Lung (tissue), 12 donors: Measurements from ENCODE around the gene PFKM. TPM values are rescaled to one million over a fixed set of nuclear protein-coding genes. Genes with fewer than 3 reads are reported as not detected.

ENCODE experiments used
- ATAC-seq: fragments of 200-7000 bp; cut with Tn5 transposase; one replicate; pipeline ENCODE4 v1.9.1; 2020; ENCODE audit warnings: moderate number of reproducible peaks; ENCODE audit not compliant: insufficient read depth, low FRiP score
- DNase-seq, 3 donors: peaks; one replicate each; pipeline ENCODE4 v3.0.0-alpha.2; 2013 to 2017
- H3K27ac ChIP-seq, 2 donors: one replicate each; pipeline ENCODE4 v1.5.1; 2013; ENCODE audit warnings: mild to moderate bottlenecking in 2 of 2, moderate library complexity in 2 of 2, control low read depth in 1 of 2, inconsistent platforms in 1 of 2, low read depth in 1 of 2, low read length in 1 of 2
- H3K27me3 ChIP-seq, 3 donors: one replicate each; pipeline ENCODE4 v1.5.1; 2013; ENCODE audit warnings: low read length in 2 of 3; ENCODE audit not compliant: control insufficient read depth in 3 of 3, insufficient read depth in 3 of 3
- H3K36me3 ChIP-seq, 4 donors: one replicate each; pipeline ENCODE4 v1.5.1; 2013; ENCODE audit warnings: low read length in 4 of 4, mild to moderate bottlenecking in 1 of 4, moderate library complexity in 1 of 4; ENCODE audit not compliant: control insufficient read depth in 4 of 4, insufficient read depth in 4 of 4
- H3K4me1 ChIP-seq, 5 donors: one replicate each; pipeline ENCODE4 v1.5.1; 2013; ENCODE audit warnings: low read length in 5 of 5, mild to moderate bottlenecking in 2 of 5, moderate library complexity in 1 of 5; ENCODE audit not compliant: control insufficient read depth in 5 of 5, insufficient read depth in 5 of 5
- H3K4me3 ChIP-seq: one replicate; pipeline ENCODE4 v1.5.1; 2013; ENCODE audit warnings: mild to moderate bottlenecking, control low read depth, moderate library complexity
- H3K9ac ChIP-seq, 2 donors: one replicate each; pipeline ENCODE4 v1.5.1; 2013; ENCODE audit warnings: low read length in 2 of 2, control low read depth in 1 of 2; ENCODE audit not compliant: insufficient read depth in 1 of 2
- H3K9me3 ChIP-seq, 4 donors: one replicate each; pipeline ENCODE4 v1.5.1; 2013; ENCODE audit warnings: low read length in 3 of 4, mild to moderate bottlenecking in 1 of 4, moderate library complexity in 1 of 4; ENCODE audit not compliant: control insufficient read depth in 4 of 4, insufficient read depth in 3 of 4
- CTCF ChIP-seq: IDR thresholded peaks from 2 replicates; pipeline ENCODE4 v1.5.1; 2012; ENCODE audit warnings: mild to moderate bottlenecking; ENCODE audit errors: control extremely low read depth, extremely low read depth
- WGBS, 2 donors: extraction: QIAGEN DNeasy Blood & Tissue Kit; methylation state at CpG; one replicate each; pipeline ENCODE4 v1.1.7; 2013; 5-methylcytosine and 5-hydroxymethylcytosine counted together
- polyA plus RNA-seq, 2 donors: library from polyadenylated mRNA; stranded (reverse); fragments of 200-250 nt; gene quantifications; one replicate each; pipeline ENCODE4 v1.2.1, GENCODE V29; 2013
- total RNA-seq, 2 donors: library from RNA; depleted of rRNA in 1 of 2; stranded (reverse); fragments of >200 nt in 1 of 2; gene quantifications; one replicate each; pipeline ENCODE4 v1.2.1, GENCODE V29; 2014 to 2021
- donor health status: control.
- donor health status: control.
- donor health status: Bipolar disorder and iron deficiency.
- donor health status: healthy.
- donor health status: DM: yes; HTN: yes; CAD: no.

Gene PFKM
- total and polyA plus RNA-seq, 4 donors: 14.0 to 48.9 (median 30.4) TPM

GRCh38 chr12:48184549-48184922 lies 65.4 kb downstream of the PFKM start:
- WGBS, 2 donors: 10 to 13% methylated on average over 20 of the region's 20 CpGs
- no peak for TF ChIP-seq CTCF
- Histone ChIP-seq H3K36me3 (no peaks in the 10 kb centered on the region), H3K27ac (no peak overlapping the region), H3K9ac (no peak overlapping the region), H3K4me1 (peaks cover 0 to 10% (median 5%) of the 10 kb centered on the region in 5 donors), H3K27me3 (peaks cover 0 to 67% (median 55%) of the 10 kb centered on the region in 3 donors), H3K4me3 (no peak overlapping the region), H3K9me3 (no peaks in the 10 kb centered on the region)
- DNase-seq (peak in 2 of 3 donors; percentile 14 to 24), ATAC-seq (no peak)

GRCh38 chr12:48185181-48185919 lies 66.2 kb downstream of the PFKM start:
- peak; percentile 27 to 32 (median 31) for DNase-seq
- peaks cover 0 to 10% (median 5%) of the 10 kb centered on the region in 5 donors for H3K4me1 ChIP-seq
- no peak overlapping the region for H3K9ac ChIP-seq
- no peaks in the 10 kb centered on the region for H3K36me3 ChIP-seq
- no peak overlapping the region for H3K27ac ChIP-seq
- 74 to 76% methylated on average over 10 of the region's 10 CpGs for WGBS, 2 donors
- no peaks in the 10 kb centered on the region for H3K9me3 ChIP-seq
- H3K27me3 ChIP-seq: peaks cover 0 to 64% (median 55%) of the 10 kb centered on the region in 3 donors
- no peak for ATAC-seq
- TF ChIP-seq CTCF: no peak
- no peak overlapping the region for H3K4me3 ChIP-seq

- 89 to 93% methylated on average over 10 of the region's 10 CpGs for WGBS, 2 donors
- Histone ChIP-seq H3K27me3 (peaks cover 0 to 42% (median 31%) of the 10 kb centered on the region in 3 donors), H3K36me3 (no peaks in the 10 kb centered on the region), H3K4me1 (peaks cover 0 to 5% (median 0%) of the 10 kb centered on the region in 5 donors), H3K9me3 (no peaks in the 10 kb centered on the region), H3K4me3 (no peak overlapping the region), H3K27ac (no peak overlapping the region), H3K9ac (no peak overlapping the region)
- ATAC-seq (no peak), DNase-seq (no peak)
- TF ChIP-seq CTCF: no peak
These were observed 68.9 kb downstream of the PFKM start for GRCh38 chr12:48187916-48188695.
